ENCODE results near the gene MYO9B. TPM values are rescaled to one million over a fixed set of nuclear protein-coding genes. Genes with fewer than 3 reads are reported as not detected.
"Not testable (repeated sequence)": the region's sequence is repeated elsewhere in the genome, so short reads cannot be mapped to it uniquely, and the experiment has no call there.

MYO9B gene
- total RNA-seq, 1 experiment from 2014 or later, result 20.4 TPM

- no peak for DNase-seq
- H3K4me3 ChIP-seq, result no peak overlapping the region
- H3K27me3 ChIP-seq, result no peaks in the 10 kb centered on the region
- H3K36me3 ChIP-seq, result peaks cover 18% of the 10 kb centered on the region
- no peaks in the 10 kb centered on the region for H3K9me3 ChIP-seq
Measured at GRCh38 chr19:17138937-17139598, 63.5 kb downstream of the MYO9B start.

- not testable (repeated sequence) for H3K27me3 ChIP-seq, H3K4me3 ChIP-seq, H3K9me3 ChIP-seq
- peaks cover 46% of the 10 kb centered on the region for H3K36me3 ChIP-seq
- peak; percentile 70 for DNase-seq
Measured at GRCh38 chr19:17144771-17145170, 69.2 kb downstream of the MYO9B start.

GRCh38 chr19:17145546-17146497 lies 70.2 kb downstream of the MYO9B start:
- Histone ChIP-seq H3K4me3 (no peak overlapping the region), H3K9me3 (no peaks in the 10 kb centered on the region), H3K27me3 (no peaks in the 10 kb centered on the region), H3K36me3 (peaks cover 51% of the 10 kb centered on the region)
- no peak for DNase-seq

GRCh38 chr19:17148130-17148529 lies 72.6 kb downstream of the MYO9B start:
- DNase-seq, result no peak
- H3K4me3 ChIP-seq, result no peak overlapping the region
- no peaks in the 10 kb centered on the region for H3K27me3 ChIP-seq
- peaks cover 50% of the 10 kb centered on the region for H3K36me3 ChIP-seq
- H3K9me3 ChIP-seq, result no peaks in the 10 kb centered on the region

GRCh38 chr19:17149393-17150135 lies 74.0 kb downstream of the MYO9B start:
- Histone ChIP-seq H3K9me3 (no peaks in the 10 kb centered on the region), H3K27me3 (no peaks in the 10 kb centered on the region), H3K36me3 (peaks cover 58% of the 10 kb centered on the region), H3K4me3 (no peak overlapping the region)
- DNase-seq, result no peak

GRCh38 chr19:17153996-17154395 lies 78.4 kb downstream of the MYO9B start:
- DNase-seq, result no peak
- Histone ChIP-seq H3K27me3 (no peaks in the 10 kb centered on the region), H3K4me3 (no peak overlapping the region), H3K36me3 (peaks cover 63% of the 10 kb centered on the region), H3K9me3 (no peaks in the 10 kb centered on the region)

- no peaks in the 10 kb centered on the region for H3K27me3 ChIP-seq
- H3K36me3 ChIP-seq, result peaks cover 66% of the 10 kb centered on the region
- no peak for DNase-seq
- H3K9me3 ChIP-seq, result no peaks in the 10 kb centered on the region
- H3K4me3 ChIP-seq, result no peak overlapping the region
Measured at GRCh38 chr19:17155251-17155650, 79.7 kb downstream of the MYO9B start.

GRCh38 chr19:17156296-17156946 lies 80.8 kb downstream of the MYO9B start:
- H3K9me3 ChIP-seq, result no peaks in the 10 kb centered on the region
- H3K36me3 ChIP-seq, result peaks cover 64% of the 10 kb centered on the region
- DNase-seq, result no peak

GRCh38 chr19:17156947-17157302 lies 81.3 kb downstream of the MYO9B start:
- DNase-seq, result no peak
- peaks cover 62% of the 10 kb centered on the region for H3K36me3 ChIP-seq
- no peak overlapping the region for H3K4me3 ChIP-seq
- H3K9me3 ChIP-seq, result no peaks in the 10 kb centered on the region
- H3K27me3 ChIP-seq, result no peaks in the 10 kb centered on the region

More at GRCh38 chr19:17156296-17156946, 80.8 kb downstream of the MYO9B start:
- Histone ChIP-seq H3K27me3 (no peaks in the 10 kb centered on the region), H3K4me3 (no peak overlapping the region)

GRCh38 chr19:17158584-17158983 lies 83.0 kb downstream of the MYO9B start:
- no peak overlapping the region for H3K4me3 ChIP-seq
- no peaks in the 10 kb centered on the region for H3K27me3 ChIP-seq
- DNase-seq, result no peak
- H3K9me3 ChIP-seq, result peaks cover 2% of the 10 kb centered on the region; the same call in 1 of the 2 replicates
- H3K36me3 ChIP-seq, result peaks cover 71% of the 10 kb centered on the region

GRCh38 chr19:17159466-17160393 lies 84.2 kb downstream of the MYO9B start:
- peaks cover 4% of the 10 kb centered on the region; the same call in 1 of the 2 replicates for H3K9me3 ChIP-seq
- peaks cover 68% of the 10 kb centered on the region for H3K36me3 ChIP-seq
- H3K27me3 ChIP-seq, result no peaks in the 10 kb centered on the region
- no peak overlapping the region for H3K4me3 ChIP-seq
- DNase-seq, result no peak

GRCh38 chr19:17160908-17161307 lies 85.3 kb downstream of the MYO9B start:
- Histone ChIP-seq H3K27me3 (no peaks in the 10 kb centered on the region), H3K9me3 (peaks cover 4% of the 10 kb centered on the region; the same call in 1 of the 2 replicates), H3K36me3 (peaks cover 63% of the 10 kb centered on the region), H3K4me3 (no peak overlapping the region)
- DNase-seq, result no peak

GRCh38 chr19:17162131-17162530 lies 86.6 kb downstream of the MYO9B start:
- not testable (repeated sequence) for H3K4me3 ChIP-seq, H3K27me3 ChIP-seq, H3K9me3 ChIP-seq, DNase-seq
- peaks cover 58% of the 10 kb centered on the region for H3K36me3 ChIP-seq

- DNase-seq, result no peak
- H3K36me3 ChIP-seq, result peaks cover 61% of the 10 kb centered on the region
- H3K4me3 ChIP-seq, result no peak overlapping the region
Measured at GRCh38 chr19:17162580-17162979, 87.0 kb downstream of the MYO9B start.

GRCh38 chr19:17163652-17164051 lies 88.1 kb downstream of the MYO9B start:
- DNase-seq, result no peak
- peaks cover 4% of the 10 kb centered on the region; the same call in 1 of the 2 replicates for H3K9me3 ChIP-seq
- peaks cover 65% of the 10 kb centered on the region for H3K36me3 ChIP-seq
- no peak overlapping the region for H3K4me3 ChIP-seq
- H3K27me3 ChIP-seq, result no peaks in the 10 kb centered on the region

More at GRCh38 chr19:17162580-17162979, 87.0 kb downstream of the MYO9B start:
- peaks cover 4% of the 10 kb centered on the region; the same call in 1 of the 2 replicates for H3K9me3 ChIP-seq
- H3K27me3 ChIP-seq, result no peaks in the 10 kb centered on the region

Measured in MG63 (cell line).